Duodenal mucosa (tissue), 2 donors: ENCODE measurements around the gene S100A7.
"Not testable (repeated sequence)": the region's sequence is repeated elsewhere in the genome, so short reads cannot be mapped to it uniquely, and the experiment has no call there.

Experiments used
- H3K27ac ChIP-seq: one replicate; pipeline ENCODE4 v1.7.0; 2013; ENCODE audit warnings: low read depth, low read length
- H3K27me3 ChIP-seq, 2 donors: one replicate each; pipeline ENCODE4 v1.7.0; 2013; ENCODE audit warnings: low read length in 2 of 2, control low read depth in 1 of 2; ENCODE audit not compliant: insufficient read depth in 2 of 2, control insufficient read depth in 1 of 2
- H3K36me3 ChIP-seq, 2 donors: one replicate each; pipeline ENCODE4 v1.7.0; 2013; ENCODE audit warnings: low read length in 2 of 2, control low read depth in 1 of 2; ENCODE audit not compliant: insufficient read depth in 2 of 2, control insufficient read depth in 1 of 2
- H3K4me1 ChIP-seq, 2 donors: one replicate each; pipeline ENCODE4 v1.7.0; 2013; ENCODE audit warnings: low read length in 2 of 2, control low read depth in 1 of 2; ENCODE audit not compliant: insufficient read depth in 2 of 2, control insufficient read depth in 1 of 2
- H3K4me3 ChIP-seq, 2 donors: one replicate each; pipeline ENCODE4 v1.7.0; 2013; ENCODE audit warnings: low read length in 2 of 2, low read depth in 1 of 2
- H3K9ac ChIP-seq, 2 donors: one replicate each; pipeline ENCODE4 v1.7.0; 2013; ENCODE audit warnings: low read length in 2 of 2, low read depth in 1 of 2
- H3K9me3 ChIP-seq, 2 donors: one replicate each; pipeline ENCODE4 v1.7.0; 2013; ENCODE audit warnings: low read length in 2 of 2, control low read depth in 1 of 2; ENCODE audit not compliant: control insufficient read depth in 1 of 2

The S100A7 gene

GRCh38 chr1:153478047-153478691 is 17.7 kb upstream of the S100A7 start:
- H3K27ac ChIP-seq = no peak overlapping the region
- H3K9ac ChIP-seq = no peak overlapping the region
- H3K27me3 ChIP-seq = no peaks in the 10 kb centered on the region
- H3K4me1 ChIP-seq = no peaks in the 10 kb centered on the region
- H3K9me3 ChIP-seq = peaks cover 0 to under 1% of the 10 kb centered on the region in 2 donors
- H3K4me3 ChIP-seq = no peak overlapping the region
- H3K36me3 ChIP-seq = no peaks in the 10 kb centered on the region

DNA sequence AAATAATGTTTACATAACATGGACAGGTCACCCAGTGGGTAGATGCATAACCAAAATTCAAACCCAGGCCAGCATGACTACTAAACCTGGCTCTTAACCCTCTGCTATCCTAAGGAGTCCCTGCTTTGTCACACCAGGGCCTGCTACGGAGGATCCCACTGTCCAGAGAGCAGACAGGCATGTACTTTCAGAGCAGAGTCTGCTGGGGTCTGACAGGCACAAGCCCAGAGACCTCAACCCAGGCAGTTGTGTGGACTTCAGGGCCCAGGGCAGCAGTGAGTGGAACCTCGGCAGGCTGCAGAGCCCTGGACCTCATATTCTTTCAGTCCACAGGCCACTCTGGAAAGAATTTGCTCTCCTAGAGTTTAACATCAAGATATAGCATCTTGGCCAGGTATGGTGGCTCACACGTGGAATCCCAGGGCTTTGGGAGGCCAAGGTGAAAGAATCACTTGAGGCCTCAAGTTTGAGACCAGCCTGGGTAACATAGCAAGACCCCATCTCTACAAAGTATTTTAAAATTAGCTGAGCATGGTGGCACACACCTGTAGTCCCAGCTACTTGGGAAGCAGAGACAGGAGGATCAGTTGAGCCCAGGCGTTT is 16.1 kb upstream of the S100A7 start:
- peaks cover 6 to 10% of the 10 kb centered on the region in 2 donors for H3K9me3 ChIP-seq
- H3K27me3 ChIP-seq = no peaks in the 10 kb centered on the region
- H3K4me1 ChIP-seq = no peaks in the 10 kb centered on the region
- no peak overlapping the region for H3K27ac ChIP-seq
- no peak overlapping the region for H3K9ac ChIP-seq
- no peak overlapping the region for H3K4me3 ChIP-seq
- no peaks in the 10 kb centered on the region for H3K36me3 ChIP-seq

GRCh38 chr1:153475282-153475681 is 14.8 kb upstream of the S100A7 start:
- no peaks in the 10 kb centered on the region for H3K36me3 ChIP-seq
- no peak overlapping the region for H3K4me3 ChIP-seq
- H3K4me1 ChIP-seq = no peaks in the 10 kb centered on the region
- no peak overlapping the region for H3K27ac ChIP-seq
- peaks cover 7 to 17% of the 10 kb centered on the region in 2 donors for H3K9me3 ChIP-seq
- H3K9ac ChIP-seq = no peak overlapping the region
- H3K27me3 ChIP-seq = peaks cover 0 to 4% of the 10 kb centered on the region in 2 donors

- Histone ChIP-seq H3K9me3 (peaks cover 7 to 17% of the 10 kb centered on the region in 2 donors), H3K4me3 (no peak overlapping the region), H3K9ac (no peak overlapping the region), H3K27me3 (peaks cover 0 to 4% of the 10 kb centered on the region in 2 donors), H3K4me1 (no peaks in the 10 kb centered on the region), H3K27ac (no peak overlapping the region), H3K36me3 (no peaks in the 10 kb centered on the region)
These were observed 13.9 kb upstream of the S100A7 start for GRCh38 chr1:153474347-153474746.

GRCh38 chr1:153470707-153471106 is 10.3 kb upstream of the S100A7 start:
- Histone ChIP-seq H3K27ac (no peak overlapping the region), H3K27me3 (peaks cover 0 to 4% of the 10 kb centered on the region in 2 donors), H3K9ac (no peak overlapping the region), H3K9me3 (peaks cover 7 to 17% of the 10 kb centered on the region in 2 donors), H3K36me3 (no peaks in the 10 kb centered on the region), H3K4me1 (no peaks in the 10 kb centered on the region), H3K4me3 (no peak overlapping the region)

GRCh38 chr1:153466908-153467307 is 6.5 kb upstream of the S100A7 start:
- Histone ChIP-seq H3K27ac (no peak overlapping the region), H3K9me3 (peaks cover 2 to 9% of the 10 kb centered on the region in 2 donors), H3K4me1 (no peaks in the 10 kb centered on the region), H3K27me3 (peaks cover 0 to 4% of the 10 kb centered on the region in 2 donors), H3K9ac (no peak overlapping the region), H3K36me3 (no peaks in the 10 kb centered on the region), H3K4me3 (no peak overlapping the region)

- Histone ChIP-seq H3K4me1 (no peaks in the 10 kb centered on the region), H3K36me3 (no peaks in the 10 kb centered on the region), H3K9me3 (peaks cover 0 to under 1% of the 10 kb centered on the region in 2 donors), H3K4me3 (no peak overlapping the region), H3K9ac (no peak overlapping the region), H3K27me3 (peaks cover 0 to 4% of the 10 kb centered on the region in 2 donors), H3K27ac (no peak overlapping the region)
These were observed 5.6 kb upstream of the S100A7 start for GRCh38 chr1:153465811-153466636.

DNA sequence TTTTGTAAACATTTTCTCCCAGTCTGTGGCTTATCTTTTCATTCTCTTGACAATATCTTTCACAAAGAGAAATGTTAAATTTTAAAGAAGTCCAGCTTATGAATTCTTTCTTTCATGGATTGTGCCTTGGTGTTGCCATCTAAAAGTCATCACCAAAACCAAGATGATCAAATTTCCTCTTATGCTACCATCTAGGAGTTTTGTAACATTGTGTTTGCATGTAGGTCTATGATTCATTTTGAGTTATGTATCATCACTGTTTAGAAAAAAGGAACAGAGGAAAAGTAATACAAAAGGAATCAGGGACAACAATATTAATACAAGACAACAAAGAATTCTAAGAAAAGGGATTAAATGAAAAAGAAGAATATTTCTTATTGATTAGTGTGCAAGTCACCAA is 2.3 kb upstream of the S100A7 start:
- H3K36me3 ChIP-seq, H3K4me1 ChIP-seq, H3K27me3 ChIP-seq, H3K27ac ChIP-seq, H3K4me3 ChIP-seq, H3K9me3 ChIP-seq, H3K9ac ChIP-seq: not testable (repeated sequence)

GRCh38 chr1:153459655-153460054 is 796 bp downstream of the S100A7 start:
- Histone ChIP-seq H3K4me3 (no peak overlapping the region), H3K9me3 (no peaks in the 10 kb centered on the region), H3K9ac (no peak overlapping the region), H3K4me1 (no peaks in the 10 kb centered on the region), H3K27me3 (no peaks in the 10 kb centered on the region), H3K36me3 (no peaks in the 10 kb centered on the region), H3K27ac (no peak overlapping the region)

DNA sequence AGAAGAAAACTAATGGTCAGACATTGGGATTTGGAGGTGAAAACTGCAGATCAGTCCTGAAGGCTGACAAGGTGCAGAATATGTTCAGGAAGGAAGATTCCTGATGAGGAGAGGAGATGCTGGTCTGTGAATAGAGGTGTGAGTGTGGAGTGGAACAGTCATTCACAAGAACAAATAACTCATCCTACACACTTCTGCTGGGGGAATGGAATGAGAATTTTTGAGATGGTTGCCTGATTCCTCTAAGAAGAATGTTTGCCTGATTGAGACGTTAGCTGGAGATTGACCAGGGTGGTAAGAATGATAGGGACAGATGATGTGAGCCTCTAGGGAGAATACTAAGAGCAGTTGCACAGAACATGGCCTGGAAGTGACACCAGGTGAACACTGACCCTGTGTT is 4.1 kb downstream of the S100A7 start:
- Histone ChIP-seq H3K4me1 (no peaks in the 10 kb centered on the region), H3K27me3 (no peaks in the 10 kb centered on the region), H3K9ac (no peak overlapping the region), H3K9me3 (no peaks in the 10 kb centered on the region), H3K4me3 (no peak overlapping the region), H3K27ac (no peak overlapping the region), H3K36me3 (no peaks in the 10 kb centered on the region)
